ENCODE measurements around the gene LMX1B.
"Not testable (repeated sequence)": the region's sequence is repeated elsewhere in the genome, so short reads cannot be mapped to it uniquely, and the experiment has no call there.

Gene LMX1B

GRCh38 chr9:126565336-126566128 lies 48.2 kb upstream of the LMX1B start:
- Histone ChIP-seq H3K9me2 (replicated peaks; ENCODE audit: control insufficient read depth, low read length) (no peaks in the 10 kb centered on the region), H3F3A (ENCODE audit: control insufficient read depth, insufficient read depth) (no peaks in the 10 kb centered on the region), H3K4me3 (ENCODE audit: low read length) (no peak overlapping the region), H3K4me2 (ENCODE audit: low read length) (no peak overlapping the region), H3K27ac (ENCODE audit: low read depth, low read length) (no peak overlapping the region), H4K20me1 (ENCODE audit: control insufficient read depth, insufficient read depth, low read depth, low read length) (no peaks in the 10 kb centered on the region), H3K9me3 (ENCODE audit: control insufficient read depth, insufficient read depth, low read length) (no peaks in the 10 kb centered on the region), H3K79me2 (ENCODE audit: control insufficient read depth, low read length) (no peaks in the 10 kb centered on the region), H3K4me1 (ENCODE audit: control insufficient read depth, low read length) (no peaks in the 10 kb centered on the region), H3K27me3 (ENCODE audit: control insufficient read depth, low read length) (peaks cover 37% of the 10 kb centered on the region), H3K36me3 (ENCODE audit: control insufficient read depth, low read length) (no peaks in the 10 kb centered on the region)
- TF ChIP-seq, protein P1, sequence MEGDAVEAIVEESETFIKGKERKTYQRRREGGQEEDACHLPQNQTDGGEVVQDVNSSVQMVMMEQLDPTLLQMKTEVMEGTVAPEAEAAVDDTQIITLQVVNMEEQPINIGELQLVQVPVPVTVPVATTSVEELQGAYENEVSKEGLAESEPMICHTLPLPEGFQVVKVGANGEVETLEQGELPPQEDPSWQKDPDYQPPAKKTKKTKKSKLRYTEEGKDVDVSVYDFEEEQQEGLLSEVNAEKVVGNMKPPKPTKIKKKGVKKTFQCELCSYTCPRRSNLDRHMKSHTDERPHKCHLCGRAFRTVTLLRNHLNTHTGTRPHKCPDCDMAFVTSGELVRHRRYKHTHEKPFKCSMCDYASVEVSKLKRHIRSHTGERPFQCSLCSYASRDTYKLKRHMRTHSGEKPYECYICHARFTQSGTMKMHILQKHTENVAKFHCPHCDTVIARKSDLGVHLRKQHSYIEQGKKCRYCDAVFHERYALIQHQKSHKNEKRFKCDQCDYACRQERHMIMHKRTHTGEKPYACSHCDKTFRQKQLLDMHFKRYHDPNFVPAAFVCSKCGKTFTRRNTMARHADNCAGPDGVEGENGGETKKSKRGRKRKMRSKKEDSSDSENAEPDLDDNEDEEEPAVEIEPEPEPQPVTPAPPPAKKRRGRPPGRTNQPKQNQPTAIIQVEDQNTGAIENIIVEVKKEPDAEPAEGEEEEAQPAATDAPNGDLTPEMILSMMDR (IDR thresholded peaks at IDR 0.05; ENCODE audit: low read depth, low read length, poor library complexity, severe bottlenecking): no peak
- no peak for TF ChIP-seq EZH2phosphoT487 (IDR thresholded peaks at IDR 0.05; ENCODE audit: borderline replicate concordance, low read length)

- TF ChIP-seq, protein P1 (IDR thresholded peaks at IDR 0.05; ENCODE audit: low read depth, low read length, poor library complexity, severe bottlenecking): no peak
- TF ChIP-seq EZH2phosphoT487 (IDR thresholded peaks at IDR 0.05; ENCODE audit: borderline replicate concordance, low read length): no peak
- no peaks in the 10 kb centered on the region for H3F3A ChIP-seq (ENCODE audit: control insufficient read depth, insufficient read depth)
- H3K4me3 ChIP-seq (ENCODE audit: low read length): no peak overlapping the region
- no peak overlapping the region for H3K4me2 ChIP-seq (ENCODE audit: low read length)
- H3K79me2 ChIP-seq (ENCODE audit: control insufficient read depth, low read length): no peaks in the 10 kb centered on the region
- H3K36me3 ChIP-seq (ENCODE audit: control insufficient read depth, low read length): no peaks in the 10 kb centered on the region
- no peaks in the 10 kb centered on the region for H3K4me1 ChIP-seq (ENCODE audit: control insufficient read depth, low read length)
- H4K20me1 ChIP-seq (ENCODE audit: control insufficient read depth, insufficient read depth, low read depth, low read length): no peaks in the 10 kb centered on the region
- H3K27ac ChIP-seq (ENCODE audit: low read depth, low read length): no peak overlapping the region
- H3K9me2 ChIP-seq (replicated peaks; ENCODE audit: control insufficient read depth, low read length): no peaks in the 10 kb centered on the region
- H3K27me3 ChIP-seq (ENCODE audit: control insufficient read depth, low read length): peaks cover 10% of the 10 kb centered on the region; the same call in 1 of the 2 replicates
- no peaks in the 10 kb centered on the region for H3K9me3 ChIP-seq (ENCODE audit: control insufficient read depth, insufficient read depth, low read length)
These were observed 44.7 kb upstream of the LMX1B start for GRCh38 chr9:126569036-126569435.

DNA sequence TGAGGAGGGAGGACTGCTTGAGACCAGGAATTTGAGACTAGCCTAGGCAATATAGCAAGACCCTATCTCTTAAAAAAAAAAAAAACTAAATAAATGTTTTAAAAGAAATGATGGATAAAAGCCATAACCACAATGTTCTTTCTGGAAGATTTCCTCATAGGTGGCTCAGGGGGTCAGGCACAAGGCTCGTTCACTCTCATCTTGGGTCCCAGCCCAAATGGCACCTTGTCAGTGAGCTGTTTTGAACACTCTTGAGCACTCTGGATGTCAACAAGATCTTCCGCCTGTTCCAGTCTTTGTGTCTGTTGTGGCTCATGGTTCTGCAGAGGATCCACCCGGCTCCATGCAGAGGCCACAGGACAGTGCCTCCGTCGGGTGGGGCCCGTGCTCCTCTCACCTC lies 35.7 kb upstream of the LMX1B start:
- Histone ChIP-seq H4K20me1 (ENCODE audit: control insufficient read depth, insufficient read depth, low read depth, low read length) (no peaks in the 10 kb centered on the region), H3K79me2 (ENCODE audit: control insufficient read depth, low read length) (no peaks in the 10 kb centered on the region), H3K9me2 (replicated peaks; ENCODE audit: control insufficient read depth, low read length) (no peaks in the 10 kb centered on the region), H3K9me3 (ENCODE audit: control insufficient read depth, insufficient read depth, low read length) (no peaks in the 10 kb centered on the region), H3K27me3 (ENCODE audit: control insufficient read depth, low read length) (peaks cover 22% of the 10 kb centered on the region; the same call in 1 of the 2 replicates), H3K4me1 (ENCODE audit: control insufficient read depth, low read length) (no peaks in the 10 kb centered on the region), H3K36me3 (ENCODE audit: control insufficient read depth, low read length) (no peaks in the 10 kb centered on the region), H3K4me3 (ENCODE audit: low read length) (no peak overlapping the region), H3F3A (ENCODE audit: control insufficient read depth, insufficient read depth) (no peaks in the 10 kb centered on the region), H3K4me2 (ENCODE audit: low read length) (no peak overlapping the region), H3K27ac (ENCODE audit: low read depth, low read length) (no peak overlapping the region)
- TF ChIP-seq, protein P1 (IDR thresholded peaks at IDR 0.05; ENCODE audit: low read depth, low read length, poor library complexity, severe bottlenecking): no peak
- no peak for TF ChIP-seq EZH2phosphoT487 (IDR thresholded peaks at IDR 0.05; ENCODE audit: borderline replicate concordance, low read length)

- not testable (repeated sequence) for H4K20me1 ChIP-seq (ENCODE audit: control insufficient read depth, insufficient read depth, low read depth, low read length); H3K27ac ChIP-seq (ENCODE audit: low read depth, low read length); H3K4me2 ChIP-seq (ENCODE audit: low read length); H3K79me2 ChIP-seq (ENCODE audit: control insufficient read depth, low read length); H3K4me3 ChIP-seq (ENCODE audit: low read length); H3F3A ChIP-seq (ENCODE audit: control insufficient read depth, insufficient read depth); H3K9me3 ChIP-seq (ENCODE audit: control insufficient read depth, insufficient read depth, low read length); H3K36me3 ChIP-seq (ENCODE audit: control insufficient read depth, low read length); H3K9me2 ChIP-seq (replicated peaks; ENCODE audit: control insufficient read depth, low read length); H3K4me1 ChIP-seq (ENCODE audit: control insufficient read depth, low read length)
- peaks cover 16% of the 10 kb centered on the region; the same call in 1 of the 2 replicates for H3K27me3 ChIP-seq (ENCODE audit: control insufficient read depth, low read length)
These were observed 33.4 kb upstream of the LMX1B start for GRCh38 chr9:126580319-126580718.
